A549 (cell line): Measurements from ENCODE around the gene ACSL4. TPM values are rescaled to one million over a fixed set of nuclear protein-coding genes. Genes with fewer than 3 reads are reported as not detected.
A peak's percentile ranks its signal among the peaks of the same experiment; 100 is the strongest.

Source experiments
- ATAC-seq, 2 experiments: fragments of 200-7000 bp in 1 of 2; fragments of >200 bp in 1 of 2; cut with Nextera tagmentation in 1 of 2; cut with Tn5 transposase in 1 of 2; 3 replicates each; pipeline versions ENCODE4 v1.8.0 to v1.9.1; 2018 to 2020; ENCODE audit warnings: mild to moderate bottlenecking in 1 of 2, moderate library complexity in 1 of 2
- CTCF ChIA-PET: fragments of 300-600 bp; sonication (Branson Sonifier 250); formaldehyde crosslinking; extraction: SDS; loops from one replicate; lab custom pipeline; 2021; ENCODE audit warnings: antibody characterized with exemption, inconsistent platforms; lab: Yijun Ruan, JAX
- POLR2A ChIA-PET: fragments of 350-600 bp; formaldehyde crosslinking; extraction: SDS; loops from one replicate; lab custom pipeline; 2021; ENCODE audit warnings: antibody characterized with exemption, inconsistent platforms; lab: Yijun Ruan, JAX
- DNase-seq, 2 experiments: peaks; one replicate each; pipeline versions ENCODE4 v3.0.0 to v3.0.0-alpha.2; 2011 to 2016; ENCODE audit warnings: low read depth in 1 of 2, low spot score in 1 of 2
- FAIRE-seq: peaks from 2 replicates; lab custom pipeline; 2011; peaks lifted over from hg19 to GRCh38; lab: Jason Lieb, UNC
- H3K27ac ChIP-seq, 2 experiments: fragments of >200 bp; sonication (Bioruptor Twin); formaldehyde crosslinking; 3 replicates each; pipeline ENCODE4 v1.5.1; 2016 to 2017
- H3K4me1 ChIP-seq: fragments of >200 bp; sonication (Bioruptor Twin); formaldehyde crosslinking; 3 replicates; pipeline ENCODE4 v1.6.1; 2016
- H3K4me2 ChIP-seq: fragments of >200 bp; sonication (Bioruptor Twin); formaldehyde crosslinking; 3 replicates; pipeline ENCODE4 v1.6.1; 2016
- H3K4me3 ChIP-seq: fragments of >200 bp; sonication (Bioruptor Twin); formaldehyde crosslinking; 3 replicates; pipeline ENCODE4 v1.5.1; 2016
- H3K9me3 ChIP-seq: fragments of >200 bp; sonication (Bioruptor Twin); formaldehyde crosslinking; 3 replicates; pipeline ENCODE4 v1.6.1; 2016
- CEBPB ChIP-seq, 2 experiments: fragments of >200 bp in 1 of 2; sonication (Bioruptor Twin) in 1 of 2; formaldehyde crosslinking in 1 of 2; IDR thresholded peaks; 2 replicates each; pipeline ENCODE4 v1.6.1; 2012 to 2016
- EP300 ChIP-seq, 2 experiments: fragments of >200 bp; sonication (Bioruptor Twin); formaldehyde crosslinking; IDR thresholded peaks; 2 replicates in 1 of 2; 3 replicates in 1 of 2; pipeline ENCODE4 v1.6.1; 2016 to 2017
- FOSB ChIP-seq: fragments of 250-450 bp; sonication (Bioruptor Pico); IDR thresholded peaks from 2 replicates; pipeline ENCODE4 v1.5.0; 2020; ENCODE audit warnings: mild to moderate bottlenecking, moderate library complexity
- FOSL2 ChIP-seq, 2 experiments: fragments of 450-650 bp in 1 of 2; fragments of >200 bp in 1 of 2; sonication (Bioruptor Twin) in 1 of 2; formaldehyde crosslinking; IDR thresholded peaks; 2 replicates each; pipeline versions ENCODE4 v1.5.0 to v1.6.1; 2016 to 2020; ENCODE audit warnings: mild to moderate bottlenecking in 1 of 2, moderate library complexity in 1 of 2
- FOXS1 ChIP-seq: fragments of 250-450 bp; sonication (Bioruptor Pico); IDR thresholded peaks from 2 replicates; pipeline ENCODE4 v1.5.0; 2020; ENCODE audit warnings: mild to moderate bottlenecking, moderate library complexity
- GATA3 ChIP-seq: IDR thresholded peaks from 2 replicates; pipeline ENCODE4 v1.6.1; 2012; ENCODE audit warnings: borderline replicate concordance
- HDAC2 ChIP-seq: fragments of 200-600 bp; sonication (generic); IDR thresholded peaks from 2 replicates; pipeline ENCODE4 v1.6.1; 2016
- HOXA7 ChIP-seq: fragments of 250-450 bp; sonication (Bioruptor Pico); IDR thresholded peaks from 2 replicates; pipeline ENCODE4 v1.5.0; 2020; ENCODE audit warnings: mild to moderate bottlenecking, moderate library complexity
- HOXB5 ChIP-seq: fragments of 250-450 bp; sonication (Bioruptor Pico); IDR thresholded peaks from 2 replicates; pipeline ENCODE4 v1.5.0; 2020; ENCODE audit warnings: mild to moderate bottlenecking, moderate library complexity
- KDM1A ChIP-seq: fragments of 200-600 bp; sonication (generic); IDR thresholded peaks from 2 replicates; pipeline ENCODE4 v1.6.1; 2016; ENCODE audit warnings: low read depth, mild to moderate bottlenecking
- KDM5A ChIP-seq: fragments of 200-600 bp; sonication (generic); IDR thresholded peaks from 2 replicates; pipeline ENCODE4 v1.6.1; 2016; ENCODE audit warnings: antibody characterized with exemption, mild to moderate bottlenecking
- MAZ ChIP-seq: fragments of 150-350 bp; IDR thresholded peaks from 2 replicates; pipeline ENCODE4 v1.6.1; 2014; ENCODE audit warnings: antibody characterized with exemption, low read depth, low read length, borderline replicate concordance
- MYC ChIP-seq: IDR thresholded peaks from 2 replicates; pipeline ENCODE4 v1.6.1; 2012; ENCODE audit warnings: mild to moderate bottlenecking, inconsistent platforms, low read length, improper control_type of control experiment, borderline replicate concordance
- NFE2L2 ChIP-seq: fragments of 150-350 bp; conservative IDR thresholded peaks from 2 replicates; pipeline ENCODE4 v1.6.1; 2014; ENCODE audit warnings: low read length
- NPAS2 ChIP-seq: fragments of 250-450 bp; sonication (Bioruptor Pico); IDR thresholded peaks from 2 replicates; pipeline ENCODE4 v1.8.0; 2022; ENCODE audit warnings: mild to moderate bottlenecking, moderate library complexity, borderline replicate concordance
- POLR2AphosphoS2 ChIP-seq: conservative IDR thresholded peaks from 2 replicates; pipeline ENCODE4 v1.6.1; 2012; ENCODE audit warnings: low read length, improper control_type of control experiment, inconsistent platforms
- RNF2 ChIP-seq: fragments of 200-600 bp; sonication (generic); IDR thresholded peaks from 2 replicates; pipeline ENCODE4 v1.6.1; 2016; ENCODE audit warnings: low read depth, mild to moderate bottlenecking, antibody characterized with exemption, moderate library complexity, borderline replicate concordance
- TFCP2L1 ChIP-seq: fragments of 250-450 bp; sonication (Bioruptor Pico); IDR thresholded peaks from 2 replicates; pipeline ENCODE4 v1.5.0; 2021; ENCODE audit warnings: mild to moderate bottlenecking
- ZFP36 ChIP-seq: fragments of 450-650 bp; IDR thresholded peaks from 2 replicates; pipeline ENCODE4 v1.6.1; 2014; ENCODE audit warnings: borderline replicate concordance; ENCODE audit not compliant: partially characterized antibody
- WGBS: methylation state at CpG from one replicate; pipeline ENCODE4 v1.1.6; 2017; ENCODE audit errors: missing lambda C conversion rate; 5-methylcytosine and 5-hydroxymethylcytosine counted together
- polyA plus RNA-seq, 4 experiments: library from polyadenylated mRNA; depleted of rRNA in 3 of 4; stranded (reverse); fragments of >200 nt; fragmentation: RNase III in 1 of 4; extraction: RNeasy Plus Mini Kit Qiagen cat#74134 plus additional on column Dnase treatment in 1 of 4; gene quantifications; 2 replicates in 3 of 4; 3 replicates in 1 of 4; pipeline ENCODE4 v1.2.3, GENCODE V29; 2011 to 2017
- TF ChIP-seq, protein P1 (sequence below): IDR thresholded peaks from 2 replicates; pipeline ENCODE4 v1.6.1; 2012
- TF ChIP-seq, protein P2 (sequence below): fragments of 450-650 bp; IDR thresholded peaks from 2 replicates; pipeline ENCODE4 v1.6.1; 2014; ENCODE audit warnings: antibody characterized with exemption
- TF ChIP-seq, protein P3 (sequence below): fragments of 150-350 bp; IDR thresholded peaks from 2 replicates; pipeline ENCODE4 v1.6.1; 2014; ENCODE audit warnings: low read depth, mild to moderate bottlenecking, low read length
- TF ChIP-seq, protein P4 (sequence below): fragments of 200-600 bp; sonication (generic); IDR thresholded peaks from 2 replicates; pipeline ENCODE4 v1.6.1; 2016; ENCODE audit warnings: antibody characterized with exemption, mild to moderate bottlenecking, moderate library complexity
- TF ChIP-seq, protein P5 (sequence below): fragments of 250-450 bp; sonication (Bioruptor Pico); IDR thresholded peaks from 2 replicates; pipeline ENCODE4 v1.5.0; 2020; ENCODE audit warnings: low read depth, mild to moderate bottlenecking, moderate library complexity

ACSL4 gene
- polyA plus RNA-seq, 2 of the 4 experiments (the other 2 are of a cell fraction), result 31.6 to 36.8 TPM

DNA sequence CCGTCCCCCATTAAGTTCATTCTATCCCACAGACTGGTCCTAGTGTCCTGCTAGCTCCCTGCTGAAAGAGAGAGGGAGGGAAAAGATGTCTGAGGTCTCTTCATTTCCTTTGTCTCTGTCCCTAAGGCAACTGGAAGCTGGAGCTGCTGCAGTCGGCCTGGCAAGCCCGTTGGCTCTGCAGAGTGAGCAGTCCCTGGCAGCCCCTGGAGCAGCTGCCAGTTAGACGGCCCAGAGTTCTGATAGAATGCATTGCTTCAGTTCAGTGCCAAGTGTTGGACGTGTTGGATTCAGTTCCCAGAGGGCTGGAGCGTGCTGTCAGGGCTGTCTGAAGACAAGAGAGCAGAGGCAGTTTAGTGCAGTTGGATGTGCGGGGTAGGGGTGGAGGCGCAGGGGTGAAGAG, 109.1 kb downstream of the ACSL4 start:
- ChIA-PET POLR2A (no interaction called here), CTCF (interaction anchor here (2.0 kb wide), 1 partner anchor 11 kb away, joined by 4 read pairs; no protein-coding TSS in a partner anchor)
- 60% methylated on average over 2 of the region's 8 CpGs for WGBS

DNA sequence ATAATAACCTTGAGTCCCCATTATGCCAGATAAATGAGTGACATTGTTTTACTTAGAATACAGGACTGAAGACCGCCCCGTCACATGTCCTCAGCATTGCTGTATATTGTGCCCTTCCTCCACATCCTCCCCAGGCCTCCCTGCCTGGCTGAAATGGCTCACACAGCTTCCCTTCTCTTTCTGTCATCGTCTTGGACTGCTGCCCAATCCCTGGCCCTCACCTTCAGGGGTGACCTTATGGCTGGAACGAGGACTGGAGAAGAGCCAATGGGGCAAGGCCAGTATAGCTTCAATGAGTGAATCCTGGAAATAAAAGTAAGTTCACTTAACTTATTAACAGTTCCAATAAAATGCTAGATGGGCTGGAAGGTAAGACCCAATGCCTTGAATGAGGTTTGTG, 110.8 kb downstream of the ACSL4 start:
- no peak overlapping the region for H3K27ac ChIP-seq
- H3K4me1 ChIP-seq, result no peaks in the 10 kb centered on the region
- TF ChIP-seq GATA3, result no peak
- no peak for TF ChIP-seq HOXA7 (CRISPR knock-in tag)
- TF ChIP-seq MAZ, result no peak
- no peak for TF ChIP-seq FOXS1 (CRISPR knock-in tag)
- TF ChIP-seq NPAS2 (CRISPR knock-in tag), result no peak
- no peak for TF ChIP-seq RNF2
- TF ChIP-seq, protein P1, sequence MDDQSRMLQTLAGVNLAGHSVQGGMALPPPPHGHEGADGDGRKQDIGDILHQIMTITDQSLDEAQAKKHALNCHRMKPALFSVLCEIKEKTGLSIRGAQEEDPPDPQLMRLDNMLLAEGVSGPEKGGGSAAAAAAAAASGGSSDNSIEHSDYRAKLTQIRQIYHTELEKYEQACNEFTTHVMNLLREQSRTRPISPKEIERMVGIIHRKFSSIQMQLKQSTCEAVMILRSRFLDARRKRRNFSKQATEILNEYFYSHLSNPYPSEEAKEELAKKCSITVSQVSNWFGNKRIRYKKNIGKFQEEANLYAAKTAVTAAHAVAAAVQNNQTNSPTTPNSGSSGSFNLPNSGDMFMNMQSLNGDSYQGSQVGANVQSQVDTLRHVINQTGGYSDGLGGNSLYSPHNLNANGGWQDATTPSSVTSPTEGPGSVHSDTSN, result no peak
- TF ChIP-seq ZFP36, result no peak
- TF ChIP-seq, protein P2, sequence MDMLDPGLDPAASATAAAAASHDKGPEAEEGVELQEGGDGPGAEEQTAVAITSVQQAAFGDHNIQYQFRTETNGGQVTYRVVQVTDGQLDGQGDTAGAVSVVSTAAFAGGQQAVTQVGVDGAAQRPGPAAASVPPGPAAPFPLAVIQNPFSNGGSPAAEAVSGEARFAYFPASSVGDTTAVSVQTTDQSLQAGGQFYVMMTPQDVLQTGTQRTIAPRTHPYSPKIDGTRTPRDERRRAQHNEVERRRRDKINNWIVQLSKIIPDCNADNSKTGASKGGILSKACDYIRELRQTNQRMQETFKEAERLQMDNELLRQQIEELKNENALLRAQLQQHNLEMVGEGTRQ, result no peak
- no peak for TF ChIP-seq TFCP2L1
- no peak for TF ChIP-seq NFE2L2
- no peak for TF ChIP-seq POLR2AphosphoS2
- TF ChIP-seq HOXB5 (CRISPR knock-in tag), result no peak
- no peak for TF ChIP-seq KDM5A
- no peak for FAIRE-seq
- no peak overlapping the region for H3K4me3 ChIP-seq
- ChIA-PET CTCF (interaction anchor here (2.0 kb wide), 1 partner anchor 13 kb away, joined by 4 read pairs; no protein-coding TSS in a partner anchor), POLR2A (no interaction called here)
- no peak for DNase-seq
- 62% methylated on average over 4 of the region's 4 CpGs for WGBS
- no peaks in the 10 kb centered on the region for H3K9me3 ChIP-seq
- ATAC-seq, result no peak
- H3K4me2 ChIP-seq, result no peak overlapping the region

More for the DNA sequence above, 109.1 kb downstream of the ACSL4 start:
- FAIRE-seq, result no peak
- TF ChIP-seq FOSL2 (IDR thresholded peaks at IDR 0.05) (no peak), FOSL2 (CRISPR knock-in tag; IDR thresholded peaks at IDR 0.05) (no peak), MYC (no peak), RNF2 (no peak), FOSB (CRISPR knock-in tag) (no peak)
- ATAC-seq, result no peak
- Histone ChIP-seq H3K4me2 (no peak overlapping the region), H3K4me3 (no peak overlapping the region), H3K9me3 (no peaks in the 10 kb centered on the region), H3K27ac (no peak overlapping the region), H3K4me1 (no peaks in the 10 kb centered on the region)
- no peak for DNase-seq

DNA sequence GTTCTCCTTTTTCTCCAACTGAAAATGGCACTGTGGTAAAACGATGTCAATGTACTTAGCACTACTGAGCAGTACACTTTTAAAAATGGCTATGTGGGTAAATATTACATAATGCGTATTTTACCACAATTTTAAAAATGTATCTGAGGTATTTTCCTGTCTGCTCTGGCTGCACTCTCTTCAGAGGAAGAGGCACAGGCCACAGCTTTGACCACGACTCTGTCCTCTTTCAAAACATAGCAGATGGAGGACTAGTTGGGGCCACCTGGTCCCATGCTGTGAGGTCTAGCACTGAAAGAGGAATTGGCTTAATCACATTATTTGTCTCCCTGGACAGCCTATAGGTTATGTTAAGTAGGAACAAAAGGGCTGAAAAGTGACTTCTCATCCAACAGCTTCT, 113.3 kb downstream of the ACSL4 start:
- H3K27ac ChIP-seq, result no peak overlapping the region
- FAIRE-seq, result peak; percentile 82
- H3K9me3 ChIP-seq, result no peaks in the 10 kb centered on the region
- H3K4me2 ChIP-seq, result no peak overlapping the region
- ChIA-PET CTCF (no interaction called here), POLR2A (no interaction called here)
- 23% methylated on average over 3 of the region's 3 CpGs for WGBS
- no peak overlapping the region for H3K4me3 ChIP-seq
- no peak for DNase-seq
- ATAC-seq, result no peak
- TF ChIP-seq CEBPB (IDR thresholded peaks at IDR 0.05), result no peak
- no peak for TF ChIP-seq HOXB5 (CRISPR knock-in tag)
- no peaks in the 10 kb centered on the region for H3K4me1 ChIP-seq

DNA sequence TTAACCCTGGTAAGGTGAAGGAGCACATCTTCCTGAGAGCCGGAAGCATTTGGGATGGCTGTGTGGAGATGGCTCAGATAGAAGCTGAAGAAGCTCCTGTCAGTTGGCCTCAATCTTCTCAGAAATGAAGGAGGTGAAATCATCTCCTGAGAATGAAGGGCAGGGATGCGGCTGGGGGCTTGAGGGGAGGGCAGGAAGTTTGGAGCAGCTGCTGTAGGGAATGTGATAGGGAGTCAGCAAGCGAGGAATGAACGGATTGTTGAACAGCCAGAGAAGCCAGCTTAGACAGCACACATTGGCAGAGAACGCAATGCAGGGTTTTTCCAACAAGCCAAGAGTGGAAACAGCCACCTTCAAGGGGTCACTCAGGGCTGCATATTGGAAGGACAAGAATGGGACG, 118.1 kb downstream of the ACSL4 start:
- Histone ChIP-seq H3K4me1 (no peaks in the 10 kb centered on the region), H3K4me3 (no peak overlapping the region), H3K4me2 (no peak overlapping the region), H3K9me3 (no peaks in the 10 kb centered on the region), H3K27ac (no peak overlapping the region)
- no peak for ATAC-seq
- ChIA-PET CTCF (interaction anchor here (0.9 to 1.5 kb wide), 2 partner anchors 10 to 129 kb away, joined by 3 to 9 read pairs; partner anchors contain the start of gene KCNE5), POLR2A (no interaction called here)
- DNase-seq, result no peak
- WGBS, result 52% methylated on average over 6 of the region's 6 CpGs
- no peak for FAIRE-seq
- no peak for TF ChIP-seq CEBPB (IDR thresholded peaks at IDR 0.05)
- TF ChIP-seq HDAC2, result no peak
- TF ChIP-seq, protein P3, sequence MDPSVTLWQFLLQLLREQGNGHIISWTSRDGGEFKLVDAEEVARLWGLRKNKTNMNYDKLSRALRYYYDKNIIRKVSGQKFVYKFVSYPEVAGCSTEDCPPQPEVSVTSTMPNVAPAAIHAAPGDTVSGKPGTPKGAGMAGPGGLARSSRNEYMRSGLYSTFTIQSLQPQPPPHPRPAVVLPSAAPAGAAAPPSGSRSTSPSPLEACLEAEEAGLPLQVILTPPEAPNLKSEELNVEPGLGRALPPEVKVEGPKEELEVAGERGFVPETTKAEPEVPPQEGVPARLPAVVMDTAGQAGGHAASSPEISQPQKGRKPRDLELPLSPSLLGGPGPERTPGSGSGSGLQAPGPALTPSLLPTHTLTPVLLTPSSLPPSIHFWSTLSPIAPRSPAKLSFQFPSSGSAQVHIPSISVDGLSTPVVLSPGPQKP, result no peak
- no peak for TF ChIP-seq KDM1A
- TF ChIP-seq HOXA7 (CRISPR knock-in tag), result no peak
- TF ChIP-seq, protein P4, sequence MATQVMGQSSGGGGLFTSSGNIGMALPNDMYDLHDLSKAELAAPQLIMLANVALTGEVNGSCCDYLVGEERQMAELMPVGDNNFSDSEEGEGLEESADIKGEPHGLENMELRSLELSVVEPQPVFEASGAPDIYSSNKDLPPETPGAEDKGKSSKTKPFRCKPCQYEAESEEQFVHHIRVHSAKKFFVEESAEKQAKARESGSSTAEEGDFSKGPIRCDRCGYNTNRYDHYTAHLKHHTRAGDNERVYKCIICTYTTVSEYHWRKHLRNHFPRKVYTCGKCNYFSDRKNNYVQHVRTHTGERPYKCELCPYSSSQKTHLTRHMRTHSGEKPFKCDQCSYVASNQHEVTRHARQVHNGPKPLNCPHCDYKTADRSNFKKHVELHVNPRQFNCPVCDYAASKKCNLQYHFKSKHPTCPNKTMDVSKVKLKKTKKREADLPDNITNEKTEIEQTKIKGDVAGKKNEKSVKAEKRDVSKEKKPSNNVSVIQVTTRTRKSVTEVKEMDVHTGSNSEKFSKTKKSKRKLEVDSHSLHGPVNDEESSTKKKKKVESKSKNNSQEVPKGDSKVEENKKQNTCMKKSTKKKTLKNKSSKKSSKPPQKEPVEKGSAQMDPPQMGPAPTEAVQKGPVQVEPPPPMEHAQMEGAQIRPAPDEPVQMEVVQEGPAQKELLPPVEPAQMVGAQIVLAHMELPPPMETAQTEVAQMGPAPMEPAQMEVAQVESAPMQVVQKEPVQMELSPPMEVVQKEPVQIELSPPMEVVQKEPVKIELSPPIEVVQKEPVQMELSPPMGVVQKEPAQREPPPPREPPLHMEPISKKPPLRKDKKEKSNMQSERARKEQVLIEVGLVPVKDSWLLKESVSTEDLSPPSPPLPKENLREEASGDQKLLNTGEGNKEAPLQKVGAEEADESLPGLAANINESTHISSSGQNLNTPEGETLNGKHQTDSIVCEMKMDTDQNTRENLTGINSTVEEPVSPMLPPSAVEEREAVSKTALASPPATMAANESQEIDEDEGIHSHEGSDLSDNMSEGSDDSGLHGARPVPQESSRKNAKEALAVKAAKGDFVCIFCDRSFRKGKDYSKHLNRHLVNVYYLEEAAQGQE, result no peak
- no peak for TF ChIP-seq EP300 (IDR thresholded peaks at IDR 0.05)
- TF ChIP-seq, protein P5, sequence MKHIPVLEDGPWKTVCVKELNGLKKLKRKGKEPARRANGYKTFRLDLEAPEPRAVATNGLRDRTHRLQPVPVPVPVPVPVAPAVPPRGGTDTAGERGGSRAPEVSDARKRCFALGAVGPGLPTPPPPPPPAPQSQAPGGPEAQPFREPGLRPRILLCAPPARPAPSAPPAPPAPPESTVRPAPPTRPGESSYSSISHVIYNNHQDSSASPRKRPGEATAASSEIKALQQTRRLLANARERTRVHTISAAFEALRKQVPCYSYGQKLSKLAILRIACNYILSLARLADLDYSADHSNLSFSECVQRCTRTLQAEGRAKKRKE, result no peak
